G401.6 (cell line): ENCODE data around the gene ECE1.
A peak's percentile ranks its signal among the peaks of the same experiment; 100 is the strongest.
"Not testable (repeated sequence)": the region's sequence is repeated elsewhere in the genome, so short reads cannot be mapped to it uniquely, and the experiment has no call there.

ENCODE experiments used
- FAIRE-seq: peaks from 2 replicates; lab custom pipeline; 2012; peaks lifted over from hg19 to GRCh38; lab: Jason Lieb, UNC

ECE1 gene

GRCh38 chr1:21290546-21290944, 282 bp upstream of the ECE1 start:
- no peak for FAIRE-seq

GRCh38 chr1:21289127-21289526, 1.1 kb downstream of the ECE1 start:
- FAIRE-seq, result no peak

GRCh38 chr1:21287905-21288514, 2.3 kb downstream of the ECE1 start:
- FAIRE-seq, result no peak

GRCh38 chr1:21285386-21285785, 4.9 kb downstream of the ECE1 start:
- FAIRE-seq, result not testable (repeated sequence)

- FAIRE-seq, result no peak
Observed at GRCh38 chr1:21285055-21285372, 5.2 kb downstream of the ECE1 start.

GRCh38 chr1:21284206-21285054, 5.8 kb downstream of the ECE1 start:
- no peak for FAIRE-seq

- no peak for FAIRE-seq
Observed at GRCh38 chr1:21283524-21283923, 6.7 kb downstream of the ECE1 start.

- not testable (repeated sequence) for FAIRE-seq
Observed at GRCh38 chr1:21282020-21282419, 8.2 kb downstream of the ECE1 start.

- FAIRE-seq, result no peak
Observed at GRCh38 chr1:21280482-21280881, 9.8 kb downstream of the ECE1 start.

GRCh38 chr1:21280011-21280471, 10.2 kb downstream of the ECE1 start:
- FAIRE-seq, result no peak

- no peak for FAIRE-seq
Observed at GRCh38 chr1:21278860-21279845, 11.1 kb downstream of the ECE1 start.

GRCh38 chr1:21278208-21278859, 11.9 kb downstream of the ECE1 start:
- FAIRE-seq, result no peak

GRCh38 chr1:21277180-21277579, 13.1 kb downstream of the ECE1 start:
- no peak for FAIRE-seq

GRCh38 chr1:21272540-21272939, 17.7 kb downstream of the ECE1 start:
- no peak for FAIRE-seq

- FAIRE-seq, result no peak
Observed at GRCh38 chr1:21271550-21271949, 18.7 kb downstream of the ECE1 start.

- peak; percentile 41 for FAIRE-seq
Observed at GRCh38 chr1:21270086-21270689, 20.1 kb downstream of the ECE1 start.

- no peak for FAIRE-seq
Observed at GRCh38 chr1:21269461-21270085, 20.7 kb downstream of the ECE1 start.

GRCh38 chr1:21268281-21269239, 21.7 kb downstream of the ECE1 start:
- no peak for FAIRE-seq

- FAIRE-seq, result no peak
Observed at GRCh38 chr1:21267191-21268077, 22.8 kb downstream of the ECE1 start.
